Measurements from ENCODE around the gene ULK4. TPM values are rescaled to one million over a fixed set of nuclear protein-coding genes. Genes with fewer than 3 reads are reported as not detected.
A peak's percentile ranks its signal among the peaks of the same experiment; 100 is the strongest.

The ULK4 gene
- total and polyA plus RNA-seq, 9 of the 15 experiments (the other 6 are each of a cell fraction or from before 2014, with no cell fraction given), result 3.0 to 5.9 (median 3.5) TPM

- peak; percentile 65; the same call in 1 of the 2 replicates for TF ChIP-seq REST (IDR thresholded peaks at IDR 0.05; ENCODE audit: borderline replicate concordance)
- TF ChIP-seq REST (CRISPR knock-in tag; IDR thresholded peaks at IDR 0.05; ENCODE audit: low read depth), result no peak
- 0 out of 2 replicates have a peak, but pooled peaks have one; percentile 24 for TF ChIP-seq ARID3A (IDR thresholded peaks at IDR 0.05; ENCODE audit: borderline replicate concordance, low read depth, low read length)
- TF ChIP-seq RAD21 (CRISPR knock-in tag; conservative IDR thresholded peaks at IDR 0.05 in 1 of 2, IDR thresholded peaks at IDR 0.05 in 1 of 2), result peak; percentile 80 to 87
- TF ChIP-seq STAT6 (CRISPR knock-in tag; IDR thresholded peaks at IDR 0.05), result no peak
Observed at GRCh38 chr3:41893977-41894376, 67.9 kb downstream of the ULK4 start (continued).

All from K562 (cell line).